Activated CD4-positive, alpha-beta memory T cell treated with anti-CD3 and anti-CD28 coated beads, Interleukin-2, amount 10 ng/mL, durations not matched to agents 7 days and 5 days (primary cell): ENCODE data around the gene GMNN. TPM values are rescaled to one million over a fixed set of nuclear protein-coding genes. Genes with fewer than 3 reads are reported as not detected.
A peak's percentile ranks its signal among the peaks of the same experiment; 100 is the strongest.
"Not testable (repeated sequence)": the region's sequence is repeated elsewhere in the genome, so short reads cannot be mapped to it uniquely, and the experiment has no call there.

Source experiments
- CTCF ChIA-PET: fragments of 350-600 bp; sonication (Branson Sonifier 250); formaldehyde crosslinking; loops from one replicate; lab custom pipeline; 2021; ENCODE audit warnings: antibody characterized with exemption, inconsistent platforms; lab: Charles Lee
- POLR2A ChIA-PET: fragments of 350-600 bp; sonication (Branson Sonifier 250); formaldehyde crosslinking; loops from one replicate; lab custom pipeline; 2021; ENCODE audit warnings: antibody characterized with exemption; lab: Charles Lee
- DNase-seq: peaks from one replicate; pipeline ENCODE4 v3.0.0-alpha.2; 2020
- H3K27ac Mint-ChIP-seq: one replicate; pipeline ENCODE4 v1.8.0; 2021; ENCODE audit warnings: mild to moderate bottlenecking, mixed read lengths
- H3K27me3 Mint-ChIP-seq: one replicate; pipeline ENCODE4 v1.8.0; 2021; ENCODE audit warnings: mixed read lengths
- H3K36me3 Mint-ChIP-seq: one replicate; pipeline ENCODE4 v1.8.0; 2021; ENCODE audit warnings: low read depth, mixed read lengths
- H3K4me1 Mint-ChIP-seq: one replicate; pipeline ENCODE4 v1.8.0; 2021; ENCODE audit warnings: mixed read lengths
- H3K4me3 Mint-ChIP-seq: one replicate; pipeline ENCODE4 v1.8.0; 2021; ENCODE audit warnings: mild to moderate bottlenecking, mixed read lengths
- H3K9me3 Mint-ChIP-seq: one replicate; pipeline ENCODE4 v1.8.0; 2021; ENCODE audit warnings: mixed read lengths
- total RNA-seq, 2 experiments: library from RNA; stranded (reverse); gene quantifications; one replicate each; pipeline ENCODE4 v1.2.3, GENCODE V29; 2021

The GMNN gene
- total RNA-seq: 10 to 100 TPM; 67.6 to 69.0 TPM

GRCh38 chr6:24774696-24775519 lies at the start of gene GMNN:
TSS of gene GMNN (plus strand) at chr6:24774937. CDS start at chr6:24777247, 2,310 bp downstream.
- peak within 1 kb of the TSS; percentile 95 for H3K4me3 Mint-ChIP-seq
- DNase-seq: peak; percentile 98
- no peaks in the 10 kb centered on the region for H3K9me3 Mint-ChIP-seq
- H3K36me3 Mint-ChIP-seq: peaks cover 28% of the 10 kb centered on the region
- peak within 1 kb of the TSS; percentile 98 for H3K27ac Mint-ChIP-seq
- ChIA-PET POLR2A (interaction anchor here (0.6 to 4.1 kb wide), 35 partner anchors 10 to 372 kb away, joined by 3 to 49 read pairs (median 5); partner anchors contain the start of genes ACOT13, C6orf62, KIAA0319 and MRS2), CTCF (interaction anchor here (0.5 to 2.9 kb wide), 6 partner anchors 10 to 251 kb away, joined by 3 to 13 read pairs (median 6); no protein-coding TSS in a partner anchor)
- peaks cover 32% of the 10 kb centered on the region for H3K4me1 Mint-ChIP-seq
- H3K27me3 Mint-ChIP-seq: no peaks in the 10 kb centered on the region

GRCh38 chr6:24730653-24731052 lies 44.1 kb upstream of the GMNN start:
- CTCF ChIA-PET, POLR2A ChIA-PET, DNase-seq, H3K27ac Mint-ChIP-seq, H3K4me1 Mint-ChIP-seq, H3K4me3 Mint-ChIP-seq: not testable (repeated sequence)
- H3K27me3 Mint-ChIP-seq: peaks cover 23% of the 10 kb centered on the region
- peaks cover 16% of the 10 kb centered on the region for H3K36me3 Mint-ChIP-seq
- peaks cover 28% of the 10 kb centered on the region for H3K9me3 Mint-ChIP-seq

GRCh38 chr6:24731456-24732134 lies 43.1 kb upstream of the GMNN start:
- Mint-ChIP-seq H3K27me3 (peaks cover 23% of the 10 kb centered on the region), H3K9me3 (peaks cover 28% of the 10 kb centered on the region), H3K36me3 (peaks cover 16% of the 10 kb centered on the region)
- CTCF ChIA-PET, POLR2A ChIA-PET, H3K4me3 Mint-ChIP-seq, DNase-seq, H3K4me1 Mint-ChIP-seq, H3K27ac Mint-ChIP-seq: not testable (repeated sequence)

GRCh38 chr6:24734166-24734565 lies 40.6 kb upstream of the GMNN start:
- peaks cover 28% of the 10 kb centered on the region for H3K9me3 Mint-ChIP-seq
- peaks cover 12% of the 10 kb centered on the region for H3K36me3 Mint-ChIP-seq
- CTCF ChIA-PET: no interaction called here
- peaks cover 4% of the 10 kb centered on the region for H3K4me1 Mint-ChIP-seq
- H3K4me3 Mint-ChIP-seq: no peak overlapping the region
- no peak overlapping the region for H3K27ac Mint-ChIP-seq
- no peak for DNase-seq
- H3K27me3 Mint-ChIP-seq: peaks cover 9% of the 10 kb centered on the region
- POLR2A ChIA-PET: interaction anchor here (2.0 kb wide), 1 partner anchor 12 kb away, joined by 10 read pairs; no protein-coding TSS in a partner anchor

GRCh38 chr6:24734710-24735109 lies 40.0 kb upstream of the GMNN start:
- H3K4me1 Mint-ChIP-seq, CTCF ChIA-PET, H3K27me3 Mint-ChIP-seq, H3K27ac Mint-ChIP-seq, DNase-seq, H3K4me3 Mint-ChIP-seq: not testable (repeated sequence)
- peaks cover 12% of the 10 kb centered on the region for H3K36me3 Mint-ChIP-seq
- POLR2A ChIA-PET: interaction anchor here (0.6 to 3.0 kb wide), 2 partner anchors 13 to 16 kb away, joined by 3 to 13 read pairs; partner anchors contain the start of gene C6orf62
- H3K9me3 Mint-ChIP-seq: peaks cover 25% of the 10 kb centered on the region

- no peaks in the 10 kb centered on the region for H3K36me3 Mint-ChIP-seq
- H3K27ac Mint-ChIP-seq: no peak overlapping the region
- no peaks in the 10 kb centered on the region for H3K27me3 Mint-ChIP-seq
- no peak for DNase-seq
- CTCF ChIA-PET: no interaction called here
- no peak overlapping the region for H3K4me3 Mint-ChIP-seq
- H3K4me1 Mint-ChIP-seq: peaks cover 21% of the 10 kb centered on the region
- H3K9me3 Mint-ChIP-seq: no peaks in the 10 kb centered on the region
- POLR2A ChIA-PET: interaction anchor here (1.2 to 1.6 kb wide), 2 partner anchors 17 to 37 kb away, joined by 3 to 8 read pairs; no protein-coding TSS in a partner anchor
Observed at GRCh38 chr6:24738741-24739140, 36.0 kb upstream of the GMNN start.

- ChIA-PET CTCF (no interaction called here), POLR2A (interaction anchor here (1.2 to 1.5 kb wide), 2 partner anchors 16 to 19 kb away, joined by 3 to 5 read pairs; no protein-coding TSS in a partner anchor)
- H3K9me3 Mint-ChIP-seq: no peaks in the 10 kb centered on the region
- no peak overlapping the region for H3K27ac Mint-ChIP-seq
- H3K4me3 Mint-ChIP-seq: no peak overlapping the region
- peaks cover 19% of the 10 kb centered on the region for H3K4me1 Mint-ChIP-seq
- H3K36me3 Mint-ChIP-seq: no peaks in the 10 kb centered on the region
- no peaks in the 10 kb centered on the region for H3K27me3 Mint-ChIP-seq
- DNase-seq: no peak
Observed at GRCh38 chr6:24740861-24741260, 33.9 kb upstream of the GMNN start.

- H3K9me3 Mint-ChIP-seq: no peaks in the 10 kb centered on the region
- H3K27me3 Mint-ChIP-seq: no peaks in the 10 kb centered on the region
- CTCF ChIA-PET: interaction anchor here (0.8 to 1.2 kb wide), 4 partner anchors 14 to 161 kb away, joined by 3 to 4 read pairs (median 3); no protein-coding TSS in a partner anchor
- H3K36me3 Mint-ChIP-seq: no peaks in the 10 kb centered on the region
- no peak overlapping the region for H3K27ac Mint-ChIP-seq
- peaks cover 19% of the 10 kb centered on the region for H3K4me1 Mint-ChIP-seq
- POLR2A ChIA-PET: interaction anchor here (1.3 to 2.2 kb wide), 4 partner anchors 20 to 34 kb away, joined by 4 to 21 read pairs (median 12); partner anchors contain the start of genes C6orf62 and GMNN
- no peak for DNase-seq
- H3K4me3 Mint-ChIP-seq: no peak overlapping the region
Observed at GRCh38 chr6:24742216-24742738, 32.5 kb upstream of the GMNN start.

- Mint-ChIP-seq H3K27ac (peak overlapping the region; percentile 19), H3K4me3 (no peak overlapping the region), H3K4me1 (peaks cover 19% of the 10 kb centered on the region), H3K36me3 (no peaks in the 10 kb centered on the region), H3K27me3 (no peaks in the 10 kb centered on the region), H3K9me3 (no peaks in the 10 kb centered on the region)
- ChIA-PET POLR2A (interaction anchor here (0.9 to 2.2 kb wide), 5 partner anchors 20 to 33 kb away, joined by 4 to 21 read pairs (median 6); partner anchors contain the start of genes C6orf62 and GMNN), CTCF (interaction anchor here (0.6 to 1.2 kb wide), 7 partner anchors 15 to 164 kb away, joined by 3 to 4 read pairs (median 3); no protein-coding TSS in a partner anchor)
- peak; percentile 22 for DNase-seq
Observed at GRCh38 chr6:24743265-24743943, 31.3 kb upstream of the GMNN start.

- H3K4me3 Mint-ChIP-seq: no peak overlapping the region
- POLR2A ChIA-PET: interaction anchor here (0.9 to 2.2 kb wide), 4 partner anchors 20 to 31 kb away, joined by 4 to 21 read pairs (median 12); partner anchors contain the start of genes C6orf62 and GMNN
Observed at GRCh38 chr6:24743944-24744335, 30.8 kb upstream of the GMNN start.

GRCh38 chr6:24744911-24745310 lies 29.8 kb upstream of the GMNN start:
- CTCF ChIA-PET: interaction anchor here (1.2 kb wide), 1 partner anchor 34 kb away, joined by 3 read pairs; no protein-coding TSS in a partner anchor

More at GRCh38 chr6:24743944-24744335, 30.8 kb upstream of the GMNN start:
- DNase-seq: no peak
- Mint-ChIP-seq H3K9me3 (no peaks in the 10 kb centered on the region), H3K36me3 (no peaks in the 10 kb centered on the region), H3K27me3 (peaks cover 3% of the 10 kb centered on the region), H3K4me1 (peaks cover 19% of the 10 kb centered on the region), H3K27ac (no peak overlapping the region)
- CTCF ChIA-PET: no interaction called here

GRCh38 chr6:24749297-24749696 lies 25.4 kb upstream of the GMNN start:
- DNase-seq: no peak
- ChIA-PET CTCF (interaction anchor here (0.7 kb wide), 1 partner anchor 241 kb away, joined by 3 read pairs; no protein-coding TSS in a partner anchor), POLR2A (no interaction called here)
- Mint-ChIP-seq H3K27ac (no peak overlapping the region), H3K4me1 (no peaks in the 10 kb centered on the region), H3K36me3 (no peaks in the 10 kb centered on the region), H3K4me3 (no peak overlapping the region), H3K27me3 (peaks cover 15% of the 10 kb centered on the region), H3K9me3 (peaks cover 5% of the 10 kb centered on the region)

More at GRCh38 chr6:24744911-24745310, 29.8 kb upstream of the GMNN start:
- H3K4me3 Mint-ChIP-seq: no peak overlapping the region
- POLR2A ChIA-PET: interaction anchor here (2.1 kb wide), 1 partner anchor 23 kb away, joined by 8 read pairs; no protein-coding TSS in a partner anchor
- no peak for DNase-seq
- no peaks in the 10 kb centered on the region for H3K36me3 Mint-ChIP-seq
- H3K27me3 Mint-ChIP-seq: peaks cover 9% of the 10 kb centered on the region
- no peaks in the 10 kb centered on the region for H3K9me3 Mint-ChIP-seq
- H3K4me1 Mint-ChIP-seq: peaks cover 19% of the 10 kb centered on the region
- no peak overlapping the region for H3K27ac Mint-ChIP-seq
